ENCODE results near the gene STOX1.
"Not testable (repeated sequence)": the region's sequence is repeated elsewhere in the genome, so short reads cannot be mapped to it uniquely, and the experiment has no call there.

Gene STOX1, protein sequence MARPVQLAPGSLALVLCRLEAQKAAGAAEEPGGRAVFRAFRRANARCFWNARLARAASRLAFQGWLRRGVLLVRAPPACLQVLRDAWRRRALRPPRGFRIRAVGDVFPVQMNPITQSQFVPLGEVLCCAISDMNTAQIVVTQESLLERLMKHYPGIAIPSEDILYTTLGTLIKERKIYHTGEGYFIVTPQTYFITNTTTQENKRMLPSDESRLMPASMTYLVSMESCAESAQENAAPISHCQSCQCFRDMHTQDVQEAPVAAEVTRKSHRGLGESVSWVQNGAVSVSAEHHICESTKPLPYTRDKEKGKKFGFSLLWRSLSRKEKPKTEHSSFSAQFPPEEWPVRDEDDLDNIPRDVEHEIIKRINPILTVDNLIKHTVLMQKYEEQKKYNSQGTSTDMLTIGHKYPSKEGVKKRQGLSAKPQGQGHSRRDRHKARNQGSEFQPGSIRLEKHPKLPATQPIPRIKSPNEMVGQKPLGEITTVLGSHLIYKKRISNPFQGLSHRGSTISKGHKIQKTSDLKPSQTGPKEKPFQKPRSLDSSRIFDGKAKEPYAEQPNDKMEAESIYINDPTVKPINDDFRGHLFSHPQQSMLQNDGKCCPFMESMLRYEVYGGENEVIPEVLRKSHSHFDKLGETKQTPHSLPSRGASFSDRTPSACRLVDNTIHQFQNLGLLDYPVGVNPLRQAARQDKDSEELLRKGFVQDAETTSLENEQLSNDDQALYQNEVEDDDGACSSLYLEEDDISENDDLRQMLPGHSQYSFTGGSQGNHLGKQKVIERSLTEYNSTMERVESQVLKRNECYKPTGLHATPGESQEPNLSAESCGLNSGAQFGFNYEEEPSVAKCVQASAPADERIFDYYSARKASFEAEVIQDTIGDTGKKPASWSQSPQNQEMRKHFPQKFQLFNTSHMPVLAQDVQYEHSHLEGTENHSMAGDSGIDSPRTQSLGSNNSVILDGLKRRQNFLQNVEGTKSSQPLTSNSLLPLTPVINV

DNA sequence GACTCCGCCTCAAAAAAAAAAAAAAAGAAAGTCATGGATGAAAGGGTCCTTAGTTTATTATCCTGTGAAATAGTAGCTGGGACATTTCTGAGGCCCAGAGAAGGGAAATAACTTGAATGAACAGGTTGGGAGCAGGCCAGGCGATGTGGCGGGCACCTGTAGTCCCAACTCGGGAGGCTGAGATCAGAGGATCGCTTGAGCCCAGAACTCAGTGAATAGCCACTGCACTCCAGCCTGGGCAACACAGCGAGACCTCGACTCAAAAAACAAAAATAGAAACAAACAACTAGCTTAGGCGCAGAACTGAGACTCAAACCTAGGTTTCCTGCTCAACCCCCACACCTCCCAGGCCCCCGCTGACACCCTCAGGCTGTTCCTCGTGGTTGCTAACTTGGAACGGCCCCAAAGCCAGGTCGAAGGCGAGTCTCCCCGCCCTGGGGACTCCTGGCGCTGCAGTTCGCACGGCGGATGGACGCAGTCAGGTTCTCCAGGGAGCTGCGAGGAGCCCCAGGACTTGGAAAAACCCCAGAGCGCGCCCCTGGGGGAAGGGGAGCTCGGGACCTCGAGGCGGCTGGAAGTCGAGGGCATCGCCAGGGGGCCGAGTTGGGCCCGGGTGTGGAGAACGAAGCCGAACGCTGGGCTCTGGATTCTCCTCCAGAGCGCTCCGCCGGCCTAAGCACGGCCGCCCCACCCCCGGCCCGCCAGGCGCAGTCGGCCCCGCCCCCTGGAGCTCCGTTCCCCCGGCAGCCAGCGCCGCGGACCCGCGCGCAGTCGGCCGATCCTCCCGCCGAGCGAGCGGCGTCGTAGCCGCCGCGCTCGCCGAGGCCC, at the start of gene STOX1:
TSS of gene STOX1 (plus strand) at position 768 of the 828 bp plus-strand sequence. CDS start 93 bp downstream, outside the sequence.
- peak; percentile 1 for DNase-seq

DNA sequence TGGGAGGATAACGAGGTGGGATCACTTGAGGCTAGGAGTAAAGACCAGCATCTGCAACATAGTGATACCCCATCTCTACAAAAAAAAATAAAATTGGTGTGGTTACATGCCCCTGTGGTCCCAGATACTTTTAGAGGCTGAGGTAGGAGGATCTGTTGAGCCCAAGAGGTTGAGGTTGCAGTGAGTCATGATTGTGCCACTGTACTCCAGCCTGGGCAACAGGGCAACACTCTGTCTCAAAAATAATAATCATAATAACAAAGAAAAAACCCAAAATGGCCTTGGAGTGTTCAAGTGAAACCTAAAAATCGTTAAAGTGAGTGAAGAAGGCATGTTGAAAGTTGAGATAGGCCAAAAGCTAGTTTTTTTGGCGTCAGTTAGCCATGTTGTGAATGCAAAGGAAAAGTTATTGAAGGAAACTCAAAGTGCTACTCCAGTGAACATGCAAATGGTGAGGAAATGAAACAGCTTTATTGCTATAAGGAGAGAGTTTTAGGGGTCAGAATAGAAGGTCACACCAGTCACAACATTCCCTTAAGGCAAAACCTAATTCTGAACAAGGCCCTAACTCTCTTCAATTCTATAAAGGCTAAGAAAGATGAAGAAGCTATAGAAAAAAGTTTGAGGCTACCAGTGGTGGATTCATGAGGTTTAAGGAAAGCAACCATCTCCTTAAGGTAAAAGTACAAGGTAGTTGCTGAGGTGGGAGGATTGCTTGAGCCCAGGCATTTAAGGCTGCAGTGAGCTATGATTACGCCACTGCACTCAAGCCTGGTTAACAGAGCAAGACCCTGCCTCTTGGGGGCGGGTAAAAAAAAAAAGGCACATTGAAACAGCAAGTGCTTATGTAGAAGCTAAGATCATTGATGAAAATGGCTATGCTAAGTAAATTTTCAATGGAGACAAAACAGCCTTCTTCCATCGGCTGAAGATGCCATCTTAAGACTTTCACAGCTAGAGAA, 45.4 kb upstream of the STOX1 start:
- no peak for DNase-seq

DNA sequence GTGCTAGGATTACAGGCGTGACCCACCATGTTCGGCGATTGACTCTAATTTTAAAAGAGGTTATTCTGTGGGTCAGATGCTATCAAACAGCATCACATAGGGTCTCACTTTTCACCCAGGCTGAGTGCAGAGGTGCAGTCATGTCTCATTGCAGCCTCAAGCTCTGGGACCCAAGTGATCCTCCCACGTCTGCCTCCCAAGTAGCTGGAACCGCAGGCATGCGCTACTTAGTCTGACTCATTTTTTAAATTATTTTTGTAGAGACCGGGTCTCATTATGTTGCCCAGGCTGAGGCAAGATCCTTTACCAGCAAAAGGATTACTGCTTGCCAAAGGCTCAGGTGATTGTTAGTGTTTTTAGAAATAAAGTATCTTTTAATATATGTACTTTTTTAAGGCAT, 42.9 kb upstream of the STOX1 start:
- DNase-seq, result no peak

DNA sequence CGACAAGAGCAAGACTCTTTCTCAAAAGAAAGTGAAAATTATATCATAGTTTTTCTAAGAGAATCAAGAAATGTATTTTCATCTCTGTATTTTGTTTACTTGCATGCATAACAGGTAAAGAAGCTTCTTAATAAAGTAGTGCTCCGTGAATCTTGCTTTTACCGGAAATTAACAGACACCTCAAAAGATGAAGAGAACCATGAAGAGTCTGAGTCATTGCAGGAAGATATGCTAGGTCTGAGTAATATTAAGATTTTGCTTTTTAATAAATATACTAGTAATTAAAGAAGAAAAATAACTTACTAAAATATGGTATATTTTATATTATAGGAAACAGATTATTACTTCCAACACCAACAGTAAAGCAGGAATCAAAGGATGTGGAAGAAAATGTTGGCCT, 39.5 kb upstream of the STOX1 start:
- DNase-seq, result no peak

DNA sequence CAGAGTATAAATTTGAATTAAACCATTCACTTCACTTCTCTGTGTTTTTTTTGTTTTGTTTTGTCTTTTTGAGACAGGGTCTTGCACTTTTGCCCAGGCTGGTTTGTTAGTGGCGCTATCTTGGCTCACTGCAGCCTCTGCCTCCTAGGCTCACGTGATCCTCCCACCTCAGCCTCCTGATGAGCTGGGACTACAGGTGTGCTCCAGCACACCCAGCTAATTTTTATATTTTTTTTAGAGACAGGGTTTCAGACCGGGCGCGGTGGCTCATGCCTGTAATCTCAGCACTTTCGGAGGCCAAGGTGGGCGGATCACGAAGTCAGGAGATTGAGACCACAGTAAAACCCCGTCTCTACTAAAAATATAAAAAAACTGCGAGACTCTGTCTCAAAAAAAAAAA, 36.9 kb upstream of the STOX1 start:
- no peak for DNase-seq

DNA sequence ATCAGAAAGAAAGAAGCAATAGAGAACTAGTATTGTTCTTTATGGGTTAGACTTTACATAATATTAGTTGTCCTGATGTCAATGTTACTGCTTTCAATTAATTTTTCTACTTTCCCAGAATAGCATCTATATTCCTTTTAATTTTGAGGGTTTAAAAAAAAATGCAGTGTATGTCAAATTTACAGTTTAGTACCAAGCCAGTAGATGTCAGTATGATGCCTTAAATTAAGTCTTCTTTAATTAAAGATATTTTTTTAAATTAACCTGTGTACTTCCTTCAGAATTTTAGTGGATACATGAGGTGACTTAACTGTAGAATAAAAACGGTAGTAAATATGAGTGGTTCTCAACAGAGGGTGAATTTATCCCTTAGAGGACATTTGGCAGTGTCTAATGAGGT, 35.2 kb upstream of the STOX1 start:
- DNase-seq, result no peak

DNA sequence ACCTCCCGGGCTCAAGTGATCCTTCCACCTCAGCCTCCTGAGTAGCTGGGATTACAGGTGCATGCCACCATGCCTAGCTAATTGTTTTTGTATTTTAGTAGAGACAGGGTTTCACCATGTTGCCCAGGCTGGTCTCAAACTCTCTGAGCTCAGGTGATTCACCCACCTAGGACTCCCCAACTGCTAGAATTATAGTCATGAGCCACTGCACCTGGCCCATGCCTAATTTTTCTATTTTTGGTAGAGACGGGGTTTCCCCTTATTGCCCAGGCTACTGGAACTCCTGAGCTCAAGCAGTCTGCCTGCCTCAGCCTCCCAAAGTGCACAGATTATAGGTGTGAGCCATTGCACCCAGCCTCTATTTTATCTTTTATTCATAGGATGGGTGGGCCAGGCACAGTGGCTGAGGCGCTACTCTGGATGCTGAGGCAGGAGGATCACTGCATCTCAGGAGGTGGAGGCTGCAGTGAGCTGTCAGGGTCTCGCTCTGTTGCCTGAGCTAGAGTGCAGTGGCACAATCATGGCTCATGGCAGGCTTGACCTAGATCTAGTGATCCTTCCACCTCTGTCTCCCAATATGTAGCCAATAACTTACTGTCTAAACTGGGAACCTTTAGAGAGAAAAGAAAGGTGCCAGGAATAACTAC, 31.3 kb upstream of the STOX1 start:
- no peak for DNase-seq

DNA sequence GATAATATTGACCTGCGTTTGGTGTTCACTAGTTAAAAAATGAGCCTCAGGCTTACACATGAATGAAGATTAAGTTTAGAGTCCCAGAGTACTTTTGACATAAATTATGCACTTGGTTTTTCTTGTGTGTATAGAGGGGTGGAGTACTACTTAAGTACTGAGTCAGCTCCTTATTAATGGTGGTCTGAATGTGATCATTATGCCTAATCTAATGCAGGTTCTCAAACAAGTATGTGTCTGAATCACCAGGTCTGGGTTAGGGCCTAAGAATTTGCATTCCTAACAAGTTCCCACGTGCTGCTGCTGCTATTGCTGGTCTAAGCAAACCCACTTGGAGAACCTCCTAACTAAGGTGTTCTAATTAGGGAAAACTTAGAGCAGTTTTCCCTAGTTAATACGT, 30.7 kb upstream of the STOX1 start:
- DNase-seq, result no peak

DNA sequence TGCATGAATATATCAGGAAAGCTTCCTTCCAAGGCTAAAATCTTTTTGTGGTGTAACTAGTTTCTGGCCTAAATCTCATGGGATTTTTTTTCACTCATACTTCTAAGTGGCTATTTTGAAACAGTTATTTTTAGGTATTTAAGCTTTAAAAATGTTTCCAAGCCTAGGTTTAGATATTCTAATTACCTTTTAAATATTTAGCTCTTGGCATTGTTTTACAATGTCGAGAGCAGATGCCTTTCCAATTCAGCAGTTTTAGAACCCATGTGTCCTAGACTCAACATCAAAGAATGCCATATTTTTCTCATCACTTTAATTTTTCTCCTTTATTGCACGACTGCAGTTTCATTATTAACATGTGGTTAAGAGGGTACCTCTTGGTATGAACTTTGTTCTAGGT, 27.1 kb upstream of the STOX1 start:
- DNase-seq, result no peak

DNA sequence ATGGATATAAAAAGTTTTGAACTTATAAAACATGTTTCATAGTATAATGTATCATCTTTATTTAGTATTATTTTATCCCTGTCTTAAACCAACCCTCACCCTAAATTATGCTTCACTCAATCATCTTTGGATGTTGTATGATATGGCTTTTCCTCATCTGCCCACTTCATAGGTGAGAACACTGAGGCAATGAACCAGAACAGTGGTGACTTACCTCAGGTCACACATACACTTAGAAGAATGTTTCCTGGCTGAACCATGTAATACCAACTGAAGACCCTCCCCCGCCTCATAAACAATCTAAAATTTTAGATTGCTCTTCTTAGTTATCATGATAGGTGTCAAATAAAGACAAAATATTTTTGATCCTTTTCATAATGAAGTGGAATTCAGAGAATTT, 22.6 kb upstream of the STOX1 start:
- no peak for DNase-seq

DNA sequence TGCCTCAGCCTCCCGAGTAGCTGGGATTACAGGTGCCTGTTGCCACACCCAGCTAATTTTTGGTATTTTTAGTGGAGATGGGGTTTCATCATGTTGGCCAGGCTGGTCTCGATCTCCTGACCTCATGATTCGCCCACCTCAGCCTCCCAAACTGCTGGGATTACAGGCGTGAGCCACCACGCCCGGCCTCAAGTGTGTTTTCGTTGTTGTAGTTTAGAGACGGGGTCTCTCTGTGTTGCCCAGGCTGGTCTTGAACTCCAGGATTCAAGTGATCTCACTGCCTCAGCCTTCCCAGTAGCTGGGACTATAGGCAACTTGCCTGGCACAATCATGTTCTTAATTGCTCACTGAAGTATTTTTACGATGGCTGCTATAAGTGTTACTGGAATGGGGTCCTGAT, 16.5 kb upstream of the STOX1 start:
- not testable (repeated sequence) for DNase-seq

DNA sequence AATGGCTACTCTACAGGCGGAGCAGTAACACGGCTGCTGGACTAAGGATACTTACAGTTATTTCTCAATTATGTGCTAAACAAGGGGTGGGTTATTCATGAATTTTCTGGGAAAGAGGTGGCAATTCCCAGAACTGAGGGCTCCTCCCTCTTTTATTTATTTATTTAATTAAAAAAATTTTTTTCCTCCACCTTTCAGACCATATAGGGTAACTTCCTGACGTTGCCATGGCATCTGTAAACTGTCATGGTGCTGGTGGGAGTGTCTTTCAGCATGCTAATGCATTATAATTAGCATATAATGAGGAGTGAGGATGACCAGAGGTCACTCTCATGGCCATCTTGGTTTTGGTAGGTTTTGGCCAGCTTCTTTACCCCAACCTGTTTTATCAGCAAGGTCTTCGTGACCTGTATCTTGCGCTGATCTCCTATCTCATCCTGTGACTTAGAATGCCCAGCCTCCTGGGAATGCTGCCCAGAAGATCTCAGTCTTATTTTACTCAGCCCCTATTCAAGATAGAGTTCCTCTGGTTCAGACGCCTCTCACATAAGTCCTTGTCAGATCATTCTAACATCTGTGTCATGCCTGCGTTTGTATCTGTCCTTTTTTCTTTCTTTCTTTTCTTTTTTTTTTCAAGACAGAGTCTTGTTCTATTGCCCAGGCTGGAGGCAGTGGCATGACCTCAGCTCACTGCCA, 15.9 kb upstream of the STOX1 start:
- no peak for DNase-seq

DNA sequence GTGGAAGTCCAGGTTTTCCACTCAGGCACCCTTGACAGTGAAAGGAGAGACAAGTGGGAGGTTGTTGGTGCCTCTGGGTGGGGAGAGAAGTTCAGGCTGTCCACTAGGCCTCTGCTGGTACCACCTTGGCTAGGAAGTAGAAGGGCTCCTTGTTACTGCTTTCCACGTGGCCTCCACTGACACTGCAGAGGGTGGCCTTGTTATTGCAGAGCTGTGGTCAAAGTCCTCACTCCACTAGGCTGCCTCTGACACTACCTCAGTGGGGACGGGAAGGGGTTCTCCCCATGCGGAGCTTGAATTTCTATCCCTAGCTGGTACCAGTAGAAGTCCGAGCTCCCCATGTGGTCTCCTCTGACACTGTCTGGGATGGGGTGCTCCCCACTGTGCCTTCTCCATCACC, 14.9 kb upstream of the STOX1 start:
- no peak for DNase-seq

DNA sequence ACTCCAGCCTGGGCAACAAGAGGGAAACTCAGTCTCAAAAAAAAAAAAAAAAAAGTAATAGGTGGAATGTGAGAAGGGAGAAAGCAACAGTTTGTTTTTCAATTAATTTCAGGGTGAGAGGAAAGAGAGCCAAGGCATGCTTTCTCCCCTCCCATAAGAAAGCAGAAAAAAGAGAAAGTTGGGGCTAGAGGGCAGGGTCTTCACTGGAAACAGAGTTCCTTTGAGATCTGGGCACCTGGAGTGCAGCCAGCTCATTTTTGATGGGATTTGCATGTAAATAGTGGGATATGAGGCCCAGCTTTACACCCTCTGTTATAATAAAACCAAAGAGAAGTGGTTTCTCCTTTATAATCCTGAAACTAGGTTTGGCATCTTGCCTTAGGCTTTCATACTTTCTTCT, 13.8 kb upstream of the STOX1 start:
- no peak for DNase-seq

DNA sequence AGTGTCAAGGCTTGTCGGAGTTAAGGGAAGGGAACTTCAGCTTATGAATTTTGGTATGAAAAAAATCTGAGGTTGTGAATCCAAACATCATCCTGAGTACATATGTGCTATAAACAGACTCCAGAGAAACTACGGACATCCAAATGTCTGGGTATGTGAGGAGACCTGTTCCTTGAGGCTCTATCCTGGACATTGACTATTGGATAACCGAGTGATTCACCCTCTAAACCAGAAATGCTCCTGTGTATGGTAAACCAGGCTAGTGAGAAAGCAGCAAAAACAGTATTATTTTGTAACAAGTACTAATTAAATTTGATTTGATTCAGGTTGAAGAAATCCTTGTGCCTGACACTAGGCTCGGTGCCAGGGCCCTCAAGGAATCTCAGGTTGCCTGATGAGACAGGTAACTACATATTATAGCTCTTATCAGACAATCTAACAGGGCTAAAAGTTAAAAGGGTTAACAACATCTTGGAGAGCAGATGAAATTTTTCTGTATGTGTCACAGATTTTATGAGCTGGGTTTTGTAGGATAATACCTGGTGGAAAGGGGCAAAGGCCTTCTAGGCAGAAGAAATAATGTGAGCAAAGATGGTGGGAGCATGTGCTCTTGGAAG, 10.4 kb upstream of the STOX1 start:
- no peak for DNase-seq

DNA sequence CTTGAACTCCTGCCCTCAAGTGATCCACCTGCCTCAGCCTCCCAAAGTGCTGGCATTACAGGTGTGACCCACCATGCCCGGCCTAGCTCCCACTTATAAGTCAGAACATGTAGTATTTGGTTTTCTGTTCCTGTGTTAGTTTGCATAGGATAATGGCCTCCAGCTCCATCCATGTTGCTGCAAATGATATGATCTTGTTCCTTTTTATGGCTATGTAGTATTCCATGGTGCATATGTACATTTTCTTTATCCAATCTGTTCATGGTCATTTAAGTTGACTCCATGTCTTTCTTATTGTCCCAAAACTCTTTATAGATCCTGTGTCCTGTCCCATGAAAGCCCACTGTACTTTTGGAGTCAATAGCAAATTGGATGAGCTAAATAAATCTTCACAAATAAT, 7.0 kb upstream of the STOX1 start:
- not testable (repeated sequence) for DNase-seq

DNA sequence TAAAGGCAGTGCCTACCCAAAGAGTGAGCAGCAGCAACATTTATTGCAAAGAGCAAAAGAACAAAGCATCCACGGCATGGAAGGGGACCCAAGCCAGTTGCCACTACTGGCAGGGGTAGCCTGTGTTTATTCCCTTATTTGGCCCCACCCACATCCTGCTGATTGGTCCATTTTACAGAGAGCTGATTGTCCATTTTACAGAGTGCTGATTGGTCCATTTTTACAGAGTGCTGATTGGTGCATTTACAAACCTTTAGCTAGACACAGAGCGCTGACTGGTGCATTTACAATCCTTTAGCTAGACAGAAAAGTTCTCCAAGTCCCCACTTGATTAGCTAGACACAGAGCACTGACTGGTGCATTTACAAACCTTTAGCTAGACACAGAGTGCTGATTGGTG, 4.7 kb upstream of the STOX1 start:
- DNase-seq, result not testable (repeated sequence)

DNA sequence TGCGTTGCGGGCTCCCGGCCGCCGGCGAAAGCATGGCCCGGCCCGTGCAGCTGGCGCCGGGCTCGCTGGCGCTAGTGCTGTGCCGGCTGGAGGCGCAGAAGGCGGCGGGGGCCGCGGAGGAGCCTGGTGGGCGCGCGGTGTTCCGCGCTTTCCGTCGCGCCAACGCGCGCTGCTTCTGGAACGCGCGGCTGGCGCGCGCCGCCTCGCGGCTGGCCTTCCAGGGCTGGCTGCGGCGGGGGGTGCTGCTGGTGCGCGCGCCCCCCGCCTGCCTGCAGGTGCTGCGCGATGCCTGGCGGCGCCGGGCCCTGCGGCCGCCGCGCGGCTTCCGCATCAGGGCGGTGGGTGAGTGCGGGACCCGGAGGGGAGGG, 245 bp downstream of the STOX1 start:
- not testable (repeated sequence) for DNase-seq

DNA sequence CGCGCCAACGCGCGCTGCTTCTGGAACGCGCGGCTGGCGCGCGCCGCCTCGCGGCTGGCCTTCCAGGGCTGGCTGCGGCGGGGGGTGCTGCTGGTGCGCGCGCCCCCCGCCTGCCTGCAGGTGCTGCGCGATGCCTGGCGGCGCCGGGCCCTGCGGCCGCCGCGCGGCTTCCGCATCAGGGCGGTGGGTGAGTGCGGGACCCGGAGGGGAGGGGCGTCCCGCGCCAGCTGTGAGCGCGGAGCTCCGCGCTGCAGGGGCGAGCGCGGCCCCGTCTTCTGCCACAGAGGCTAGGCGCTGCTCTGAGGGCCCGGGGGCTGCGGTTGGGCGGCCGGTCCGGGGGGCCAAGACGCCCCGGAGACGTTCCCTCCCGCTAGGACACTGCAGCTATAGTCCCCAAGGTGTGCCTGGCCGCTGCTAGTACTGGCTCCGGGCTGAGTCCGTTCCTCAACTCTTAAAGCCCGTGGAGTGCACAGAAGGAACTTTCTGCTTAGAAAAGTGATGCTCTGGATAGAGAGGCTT, 811 bp downstream of the STOX1 start:
- DNase-seq, result not testable (repeated sequence)

DNA sequence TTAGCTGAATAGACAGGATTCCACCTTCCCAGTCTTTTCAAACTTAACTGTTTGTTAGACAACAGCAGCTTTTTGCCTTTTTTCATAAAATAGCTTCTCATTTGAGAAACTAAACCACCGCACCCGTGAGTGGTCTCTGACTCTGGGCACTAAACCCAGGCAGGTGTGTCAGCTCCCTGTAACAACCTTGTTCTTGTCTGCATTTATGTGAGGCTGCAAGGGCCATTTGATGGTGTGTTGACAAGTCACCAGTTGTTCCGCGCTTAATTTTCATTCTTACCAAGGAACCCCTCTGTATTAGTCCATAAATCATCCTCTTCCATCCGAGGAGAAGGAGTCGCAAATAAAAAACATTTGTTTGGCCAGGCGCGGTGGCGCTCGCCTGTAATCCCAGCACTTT, 1.5 kb downstream of the STOX1 start:
- DNase-seq, result no peak

Data from NCI-H2029 treated with DMSO at 0.1 percent for 48 hours (cell line).